ENCODE data around the gene TMEM151B. TPM values are rescaled to one million over a fixed set of nuclear protein-coding genes. Genes with fewer than 3 reads are reported as not detected.

The TMEM151B gene
- total and polyA plus RNA-seq, 2 of the 4 experiments (the other 2 are of a cell fraction), result not detected

GRCh38 chr6:44309092-44309491 is 38.8 kb downstream of the TMEM151B start:
- intact Hi-C loops (cut with micrococcal nuclease) (no loop called here), in situ Hi-C loops (cut with MboI; ENCODE audit: low sequenced_read_pairs) (no loop called here), dilution Hi-C loops (cut with HindIII; ENCODE audit: low sequenced_read_pairs, unreplicated experiment) (no loop called here)
- DNase-seq (peak; percentile 85), ATAC-seq (ENCODE audit: low read depth) (peak; percentile 46)
- Histone ChIP-seq H2BK5ac (ENCODE audit: low read depth, low read length, poor library complexity, severe bottlenecking) (peak overlapping the region; percentile 85), H2AFZ (replicated peaks; ENCODE audit: low read length, poor library complexity) (no peak overlapping the region), H2BK20ac (ENCODE audit: low read depth, low read length) (peak overlapping the region; percentile 88), H2BK15ac (ENCODE audit: low read depth, low read length) (no peak overlapping the region), H4K20me1 (ENCODE audit: insufficient read depth, low read length) (no peaks in the 10 kb centered on the region), H3K9ac (ENCODE audit: low read depth, low read length) (no peak overlapping the region), H3K4me2 (ENCODE audit: low read depth, low read length) (no peak overlapping the region), H3K9me1 (ENCODE audit: insufficient read depth, low read length) (peaks cover 10% of the 10 kb centered on the region), H2AK5ac (ENCODE audit: low read depth, low read length) (peak overlapping the region; percentile 44; the same call in 1 of the 2 replicates), H3K23ac (ENCODE audit: low read depth, low read length) (peak overlapping the region; percentile 72; the same call in 1 of the 2 replicates), H3K27me3 (ENCODE audit: control insufficient read depth, insufficient read depth, low read length) (no peaks in the 10 kb centered on the region), H3K4me1 (ENCODE audit: control insufficient read depth, insufficient read depth, low read length) (peaks cover 8% of the 10 kb centered on the region), H3K27ac (ENCODE audit: insufficient read depth, low read length) (peak overlapping the region; percentile 30; the same call in 1 of the 2 replicates), H4K8ac (ENCODE audit: low read depth in 2 of 2, low read length in 2 of 2) (peak overlapping the region in 1 of 2 experiments; percentile 82; a peak in 3 of 4 replicates), H2AK9ac (replicated peaks; ENCODE audit: low read depth, low read length, poor library complexity) (peak overlapping the region; percentile 53), H2BK120ac (ENCODE audit: low read depth, low read length) (peak overlapping the region; percentile 91), H3K36me3 (ENCODE audit: control insufficient read depth, insufficient read depth, low read length) (peaks cover 53% of the 10 kb centered on the region), H4K5ac (ENCODE audit: low read depth, low read length) (peak overlapping the region; percentile 87; the same call in 1 of the 2 replicates), H3K14ac (replicated peaks; ENCODE audit: low read depth, low read length) (peak overlapping the region; percentile 93), H3K9me3 (ENCODE audit: control insufficient read depth, insufficient read depth, low read length) (no peaks in the 10 kb centered on the region), H3K4me3 (ENCODE audit: insufficient read depth, low read depth, low read length) (no peak overlapping the region), H3K4ac (ENCODE audit: low read depth, low read length) (peak overlapping the region; percentile 88), H3K18ac (ENCODE audit: low read depth, low read length) (peak overlapping the region; percentile 64; the same call in 1 of the 2 replicates), H3K56ac (ENCODE audit: extremely low read depth, insufficient read depth, low read length) (no peak overlapping the region), H4K91ac (ENCODE audit: insufficient read depth, low read depth, low read length) (peak overlapping the region; percentile 85), H3K79me1 (ENCODE audit: low read depth in 1 of 2, low read length in 2 of 2) (peaks cover 20 to 24% of the 10 kb centered on the region in 2 experiments)
- TF ChIP-seq MXI1 (IDR thresholded peaks at IDR 0.05; ENCODE audit: borderline replicate concordance, low read depth, low read length) (0 out of 2 replicates have a peak, but pooled peaks have one; percentile 20), MAFK (IDR thresholded peaks at IDR 0.05; ENCODE audit: low read depth, low read length) (no peak), ELK1 (IDR thresholded peaks at IDR 0.05; ENCODE audit: borderline replicate concordance, low read depth, low read length) (no peak), SMC3 (IDR thresholded peaks at IDR 0.05; ENCODE audit: low read depth, low read length) (no peak), MAZ (IDR thresholded peaks at IDR 0.05; ENCODE audit: borderline replicate concordance, low read depth, low read length) (peak; percentile 17; the same call in 1 of the 2 replicates)
- no CpG with 5 or more reads among the region's 2 CpGs for WGBS, 2 experiments (ENCODE audit: extremely low coverage in 2 of 2, insufficient read length in 1 of 2)
- POLR2A ChIA-PET (ENCODE audit: unreplicated experiment), result no interaction called here
- BruUV-seq (replicated peaks), result no TSS peak
- CTCF ChIA-PET, result interaction anchor here (0.7 kb wide), 1 partner anchor 675 kb away, joined by 3 read pairs; no protein-coding TSS in a partner anchor
